GM23338 (cell line): ENCODE results near the gene CFAP53. TPM values are rescaled to one million over a fixed set of nuclear protein-coding genes. Genes with fewer than 3 reads are reported as not detected.
A peak's percentile ranks its signal among the peaks of the same experiment; 100 is the strongest.
"Not testable (repeated sequence)": the region's sequence is repeated elsewhere in the genome, so short reads cannot be mapped to it uniquely, and the experiment has no call there.

Experiments used
- ATAC-seq: fragments of 200-7000 bp; cut with Tn5 transposase; 3 replicates; pipeline ENCODE4 v1.9.1; 2020
- DNase-seq: peaks from one replicate; pipeline ENCODE4 v3.0.0-alpha.2; 2015; ENCODE audit warnings: low spot score
- H2AFZ ChIP-seq: fragments of 200-600 bp; sonication (generic); 2 replicates; pipeline ENCODE4 v1.8.0; 2016; ENCODE audit warnings: antibody characterized with exemption, mild to moderate bottlenecking, moderate library complexity
- H3F3A ChIP-seq: fragments of 200-600 bp; sonication (generic); replicated peaks from 2 replicates; pipeline ENCODE4 v1.8.0; 2017; ENCODE audit warnings: antibody characterized with exemption, mixed run types, low read depth
- H3K27ac ChIP-seq: fragments of 200-600 bp; sonication (generic); 2 replicates; pipeline ENCODE4 v1.6.1; 2016; ENCODE audit warnings: low read depth
- H3K27me3 ChIP-seq: fragments of 200-600 bp; sonication (generic); 2 replicates; pipeline ENCODE4 v1.8.0; 2016; ENCODE audit warnings: mild to moderate bottlenecking, mixed run types, moderate library complexity; ENCODE audit not compliant: insufficient read depth
- H3K36me3 ChIP-seq: fragments of 200-600 bp; sonication (generic); 2 replicates; pipeline ENCODE4 v1.8.0; 2016; ENCODE audit warnings: mild to moderate bottlenecking; ENCODE audit not compliant: insufficient read depth
- H3K4me1 ChIP-seq: fragments of 200-600 bp; sonication (generic); 2 replicates; pipeline ENCODE4 v1.8.0; 2016; ENCODE audit warnings: mild to moderate bottlenecking, moderate library complexity; ENCODE audit not compliant: insufficient read depth
- H3K4me2 ChIP-seq: fragments of 200-600 bp; sonication (generic); 2 replicates; pipeline ENCODE4 v1.7.1; 2017; ENCODE audit warnings: mixed run types
- H3K4me3 ChIP-seq: fragments of 200-600 bp; sonication (generic); 2 replicates; pipeline ENCODE4 v1.6.1; 2016; ENCODE audit warnings: mixed run types
- H3K79me2 ChIP-seq: fragments of 200-600 bp; sonication (generic); replicated peaks from 2 replicates; pipeline ENCODE4 v1.8.0; 2017; ENCODE audit warnings: mild to moderate bottlenecking; ENCODE audit not compliant: insufficient read depth
- H3K9me2 ChIP-seq: fragments of 200-600 bp; sonication (generic); 2 replicates; pipeline ENCODE4 v1.8.0; 2017; ENCODE audit not compliant: insufficient read depth
- H4K20me1 ChIP-seq: fragments of 200-600 bp; sonication (generic); replicated peaks from 2 replicates; pipeline ENCODE4 v1.8.0; 2017; ENCODE audit warnings: mild to moderate bottlenecking; ENCODE audit not compliant: insufficient read depth
- H3K27ac Mint-ChIP-seq: 2 replicates; pipeline ENCODE4 v1.8.0; 2020; ENCODE audit warnings: inconsistent platforms, mild to moderate bottlenecking, moderate library complexity, mixed read lengths
- H3K27me3 Mint-ChIP-seq: 3 replicates; pipeline ENCODE4 v1.8.0; 2022; ENCODE audit warnings: low read depth, mild to moderate bottlenecking, moderate library complexity, mixed read lengths, inconsistent platforms; ENCODE audit not compliant: insufficient read depth, poor library complexity
- H3K36me3 Mint-ChIP-seq: 3 replicates; pipeline ENCODE4 v1.8.0; 2021; ENCODE audit warnings: low read depth, mild to moderate bottlenecking, inconsistent platforms, moderate library complexity, mixed read lengths
- H3K4me1 Mint-ChIP-seq: 3 replicates; pipeline ENCODE4 v1.8.0; 2020; ENCODE audit warnings: mild to moderate bottlenecking, inconsistent platforms, mixed read lengths
- H3K4me3 Mint-ChIP-seq: 3 replicates; pipeline ENCODE4 v1.8.0; 2021; ENCODE audit warnings: moderate library complexity, mild to moderate bottlenecking, inconsistent platforms, mixed read lengths
- H3K9me3 Mint-ChIP-seq: 3 replicates; pipeline ENCODE4 v1.8.0; 2020; ENCODE audit warnings: moderate library complexity, mild to moderate bottlenecking, inconsistent platforms, mixed read lengths
- CREB1 ChIP-seq: fragments of 250-450 bp; sonication (Bioruptor Pico); IDR thresholded peaks from 2 replicates; pipeline ENCODE4 v1.5.0; 2020; ENCODE audit warnings: low read depth, mild to moderate bottlenecking, moderate library complexity
- CTCF ChIP-seq, 2 experiments: fragments of 200-600 bp in 1 of 2; sonication (generic) in 1 of 2; conservative IDR thresholded peaks; 2 replicates each; pipeline versions ENCODE4 v1.5.1 to v1.6.1; 2016 to 2017; ENCODE audit warnings: antibody characterized with exemption in 2 of 2, low read depth in 2 of 2, mild to moderate bottlenecking in 2 of 2, moderate library complexity in 1 of 2
- ETS1 ChIP-seq: IDR thresholded peaks from 2 replicates; pipeline ENCODE4 v1.6.1; 2016; ENCODE audit warnings: antibody characterized with exemption
- STAT1 ChIP-seq: IDR thresholded peaks from one replicate; pipeline ENCODE4 v1.6.1; 2016; ENCODE audit warnings: antibody characterized with exemption; ENCODE audit not compliant: unreplicated experiment
- ZNF462 ChIP-seq: fragments of 250-450 bp; sonication (Bioruptor Pico); IDR thresholded peaks from 2 replicates; pipeline ENCODE4 v1.5.0; 2020; ENCODE audit warnings: mild to moderate bottlenecking, moderate library complexity
- polyA plus RNA-seq: library from polyadenylated mRNA; unstranded; fragments of >200 nt; fragmentation: Nextera tagmentation; extraction: Ambion mirVana; gene quantifications from 2 replicates; pipeline ENCODE4 v1.2.1, GENCODE V29; 2016
- total RNA-seq: library from RNA; depleted of rRNA; stranded (reverse); fragments of >200 nt; shearing (Covaris generic); gene quantifications from 2 replicates; pipeline ENCODE4 v1.2.3, GENCODE V29; 2014
- TF ChIP-seq, protein P1 (sequence below): IDR thresholded peaks from one replicate; pipeline ENCODE4 v1.6.1; 2018; ENCODE audit warnings: antibody characterized with exemption; ENCODE audit not compliant: unreplicated experiment

Gene CFAP53
- total and polyA plus RNA-seq, 2 experiments from 2014 or later: 0.71 TPM; not detected in 1

DNA sequence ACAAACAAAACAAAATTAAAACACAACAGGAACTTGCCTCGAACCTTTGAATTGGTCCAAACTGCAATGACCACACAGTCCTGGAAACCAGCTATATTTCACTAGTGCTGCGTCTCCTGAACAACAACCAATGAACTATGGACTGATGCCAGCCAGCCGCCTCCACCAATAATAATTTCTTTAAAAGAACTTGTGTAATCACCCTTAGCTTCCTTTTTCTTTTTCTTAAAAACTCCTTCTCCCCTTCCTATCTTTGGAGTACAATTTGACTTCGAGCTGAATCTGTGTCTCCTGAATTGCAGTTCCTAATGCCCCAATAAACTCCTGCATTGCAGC, 22.8 kb upstream of the CFAP53 start (continued):
- TF ChIP-seq ZNF462 (CRISPR knock-in tag): no peak
- TF ChIP-seq, protein P1, sequence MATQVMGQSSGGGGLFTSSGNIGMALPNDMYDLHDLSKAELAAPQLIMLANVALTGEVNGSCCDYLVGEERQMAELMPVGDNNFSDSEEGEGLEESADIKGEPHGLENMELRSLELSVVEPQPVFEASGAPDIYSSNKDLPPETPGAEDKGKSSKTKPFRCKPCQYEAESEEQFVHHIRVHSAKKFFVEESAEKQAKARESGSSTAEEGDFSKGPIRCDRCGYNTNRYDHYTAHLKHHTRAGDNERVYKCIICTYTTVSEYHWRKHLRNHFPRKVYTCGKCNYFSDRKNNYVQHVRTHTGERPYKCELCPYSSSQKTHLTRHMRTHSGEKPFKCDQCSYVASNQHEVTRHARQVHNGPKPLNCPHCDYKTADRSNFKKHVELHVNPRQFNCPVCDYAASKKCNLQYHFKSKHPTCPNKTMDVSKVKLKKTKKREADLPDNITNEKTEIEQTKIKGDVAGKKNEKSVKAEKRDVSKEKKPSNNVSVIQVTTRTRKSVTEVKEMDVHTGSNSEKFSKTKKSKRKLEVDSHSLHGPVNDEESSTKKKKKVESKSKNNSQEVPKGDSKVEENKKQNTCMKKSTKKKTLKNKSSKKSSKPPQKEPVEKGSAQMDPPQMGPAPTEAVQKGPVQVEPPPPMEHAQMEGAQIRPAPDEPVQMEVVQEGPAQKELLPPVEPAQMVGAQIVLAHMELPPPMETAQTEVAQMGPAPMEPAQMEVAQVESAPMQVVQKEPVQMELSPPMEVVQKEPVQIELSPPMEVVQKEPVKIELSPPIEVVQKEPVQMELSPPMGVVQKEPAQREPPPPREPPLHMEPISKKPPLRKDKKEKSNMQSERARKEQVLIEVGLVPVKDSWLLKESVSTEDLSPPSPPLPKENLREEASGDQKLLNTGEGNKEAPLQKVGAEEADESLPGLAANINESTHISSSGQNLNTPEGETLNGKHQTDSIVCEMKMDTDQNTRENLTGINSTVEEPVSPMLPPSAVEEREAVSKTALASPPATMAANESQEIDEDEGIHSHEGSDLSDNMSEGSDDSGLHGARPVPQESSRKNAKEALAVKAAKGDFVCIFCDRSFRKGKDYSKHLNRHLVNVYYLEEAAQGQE: no peak
- no peak for TF ChIP-seq CTCF (conservative IDR thresholded peaks at IDR 0.05; ENCODE audit: low read depth in 2 of 2)
- no peak for TF ChIP-seq CREB1 (CRISPR knock-in tag)
- TF ChIP-seq STAT1: no peak
- TF ChIP-seq ETS1: no peak

DNA sequence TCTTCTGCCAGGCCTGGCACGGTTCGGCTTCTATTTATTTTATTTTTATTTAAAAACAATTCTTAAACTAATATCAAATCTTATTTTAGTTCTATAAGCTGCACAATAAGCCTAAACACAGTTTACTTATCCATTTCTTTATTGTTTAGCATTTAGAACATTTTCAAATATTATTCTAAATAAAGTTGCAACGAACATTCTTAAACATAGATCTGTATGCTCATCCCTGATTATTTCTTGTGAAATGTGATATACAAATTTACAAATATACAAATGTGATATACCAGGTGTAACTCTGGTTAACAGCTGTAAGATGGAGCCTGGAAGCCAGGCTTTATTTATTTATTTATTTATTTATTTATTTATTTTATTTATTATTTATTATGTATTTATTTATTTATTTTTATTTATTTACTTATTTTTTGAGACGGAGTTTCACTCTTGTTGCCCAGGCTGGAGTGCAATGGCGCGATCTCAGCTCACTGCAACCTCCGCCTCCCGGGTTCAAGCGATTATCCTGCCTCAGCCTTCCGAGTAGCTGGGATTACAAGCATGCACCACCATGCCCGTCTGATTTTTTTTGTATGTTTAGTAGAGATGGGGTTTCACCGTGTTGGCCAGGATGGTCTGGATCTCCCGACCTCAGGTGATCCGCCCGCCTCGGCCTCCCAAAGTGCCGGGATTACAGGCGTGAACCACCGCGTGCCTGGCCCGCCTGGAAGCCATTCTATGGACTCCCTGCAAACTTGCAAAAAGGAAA, 22.2 kb upstream of the CFAP53 start:
- H3K27ac ChIP-seq, H3K9me3 Mint-ChIP-seq, H3K4me1 Mint-ChIP-seq, ATAC-seq, H3F3A ChIP-seq, H3K4me1 ChIP-seq, H3K9me2 ChIP-seq, DNase-seq, H3K27me3 ChIP-seq, H4K20me1 ChIP-seq, H3K36me3 ChIP-seq, H3K79me2 ChIP-seq: not testable (repeated sequence)
- Histone ChIP-seq H3K4me2 (peak overlapping the region; percentile 66), H3K4me3 (peak overlapping the region; percentile 62), H2AFZ (peak overlapping the region; percentile 78)
- Mint-ChIP-seq H3K27ac (peak overlapping the region; percentile 99), H3K4me3 (peak overlapping the region; percentile 99), H3K36me3 (peaks cover 25% of the 10 kb centered on the region), H3K27me3 (peaks cover 12% of the 10 kb centered on the region)
